Measurements from ENCODE around the gene DR1. TPM values are rescaled to one million over a fixed set of nuclear protein-coding genes. Genes with fewer than 3 reads are reported as not detected.

Gene DR1
- total RNA-seq: 38.7 TPM

DNA sequence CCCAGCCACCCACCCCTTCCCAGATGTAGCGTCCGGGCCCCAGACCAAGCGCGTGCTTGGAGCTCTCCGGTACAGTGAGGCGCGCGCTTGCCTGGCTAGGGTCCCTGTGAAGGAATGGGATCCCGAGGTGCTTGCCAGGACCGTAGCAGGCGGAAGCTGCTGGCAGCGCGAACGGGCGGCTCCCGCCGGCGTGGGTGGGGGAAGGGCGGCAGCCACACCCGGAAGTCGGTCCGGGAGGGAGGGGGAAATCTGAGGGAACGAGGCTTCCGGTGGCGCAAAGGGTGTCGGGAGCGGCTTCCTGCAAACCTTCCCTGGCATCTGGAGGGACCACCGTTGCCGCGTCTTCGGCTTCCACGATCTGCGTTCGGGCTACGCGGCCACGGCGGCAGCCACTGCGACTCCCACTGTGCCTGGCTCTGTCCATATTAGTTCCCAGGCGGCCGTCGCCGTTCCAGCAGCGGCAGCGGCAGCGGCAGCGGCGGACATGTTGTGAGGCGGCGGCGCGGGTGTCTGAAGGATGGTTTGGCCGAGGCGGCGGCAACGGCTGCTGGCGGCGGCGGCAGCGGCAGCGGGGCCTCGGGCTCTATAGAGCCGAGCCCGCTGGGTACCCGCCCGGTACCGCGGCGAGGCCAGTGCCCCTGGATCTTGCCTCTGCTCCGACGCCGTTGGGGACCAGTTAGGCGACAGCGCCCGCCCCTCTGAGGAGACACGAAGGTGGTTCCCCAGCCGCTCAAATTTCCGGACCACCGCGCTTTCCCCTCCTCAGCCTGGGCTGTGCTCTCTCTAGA lies at the start of gene DR1:
DR1 (plus strand) TSS at position 275 of the 788 bp plus-strand sequence. CDS start 739 bp downstream, outside the sequence.
- peak; percentile 96 for DNase-seq (ENCODE audit: low spot score)
- intact Hi-C loops (cut with DNase I): no loop called here
- ATAC-seq: peak; percentile 99

DNA sequence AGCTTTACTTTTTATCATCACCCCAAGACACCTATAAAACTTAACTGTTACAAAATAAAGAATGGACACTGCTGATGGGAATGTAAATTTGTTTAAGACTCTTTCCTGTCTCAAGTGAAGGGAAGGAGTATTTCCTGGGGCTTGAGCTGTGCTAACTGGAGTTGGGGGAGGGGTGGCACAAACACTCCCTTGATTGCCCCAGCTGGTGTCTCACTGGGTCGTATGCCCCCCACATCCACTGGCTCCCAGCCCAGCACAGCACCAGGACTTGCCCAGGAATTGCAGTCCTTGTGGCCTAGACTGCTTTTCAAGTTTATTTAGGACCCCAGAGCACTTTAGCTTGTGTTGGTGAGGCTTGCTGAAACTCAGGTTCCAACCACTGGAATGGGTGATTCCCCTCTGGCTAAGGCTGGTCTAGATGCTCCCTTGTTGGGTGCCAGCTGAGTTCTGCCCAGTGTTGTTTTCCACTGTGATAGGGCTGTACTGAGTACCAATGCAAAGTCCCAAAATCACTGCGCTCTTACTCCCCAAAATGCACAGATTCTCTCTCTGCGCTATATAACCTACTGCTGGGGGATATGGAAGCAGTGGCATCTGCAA lies 49.1 kb upstream of the DR1 start:
- ATAC-seq (no peak), DNase-seq (ENCODE audit: low spot score) (no peak)
- intact Hi-C loops (cut with DNase I): no loop called here

DNA sequence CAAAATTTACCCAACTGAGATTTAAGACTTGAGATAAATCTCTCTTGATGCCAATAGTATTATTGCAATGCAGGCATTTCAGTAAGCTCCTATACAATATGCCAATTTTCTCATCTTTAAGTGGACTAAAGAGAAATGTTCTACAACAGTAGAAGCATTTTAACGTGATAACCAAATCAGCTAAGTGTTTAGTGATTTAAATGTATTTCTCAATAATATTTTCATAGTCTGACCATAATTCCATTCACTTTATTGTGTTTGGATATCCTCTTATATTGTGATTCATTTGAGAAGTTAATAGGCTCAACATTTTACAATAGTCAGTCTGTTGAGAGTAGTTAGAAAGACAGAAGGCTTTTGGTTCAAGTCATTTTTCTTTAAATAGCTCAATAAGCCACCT lies 44.6 kb upstream of the DR1 start:
- ATAC-seq (no peak), DNase-seq (ENCODE audit: low spot score) (no peak)
- intact Hi-C loops (cut with DNase I): no loop called here

DNA sequence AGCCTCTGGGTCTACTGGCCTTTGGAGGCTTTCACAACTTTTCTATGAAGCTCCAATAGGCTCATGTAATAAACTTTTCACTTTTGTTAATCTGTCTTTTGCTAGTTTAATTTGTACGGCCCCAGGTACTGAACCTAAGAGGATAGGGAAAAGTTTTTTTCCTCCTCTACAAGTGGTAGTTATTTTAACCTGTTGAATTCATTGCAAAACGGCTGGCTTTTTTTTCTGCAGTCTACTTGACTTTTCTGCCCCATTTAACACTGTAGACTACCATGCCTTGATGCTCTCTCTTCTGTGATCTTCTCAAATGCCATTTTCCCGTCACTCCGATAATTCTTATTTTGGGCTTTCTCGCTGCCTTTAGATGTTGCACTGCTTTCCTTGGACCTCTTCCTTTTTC lies 43.6 kb upstream of the DR1 start:
- no peak for ATAC-seq
- intact Hi-C loops (cut with DNase I): no loop called here
- DNase-seq (ENCODE audit: low spot score): no peak

DNA sequence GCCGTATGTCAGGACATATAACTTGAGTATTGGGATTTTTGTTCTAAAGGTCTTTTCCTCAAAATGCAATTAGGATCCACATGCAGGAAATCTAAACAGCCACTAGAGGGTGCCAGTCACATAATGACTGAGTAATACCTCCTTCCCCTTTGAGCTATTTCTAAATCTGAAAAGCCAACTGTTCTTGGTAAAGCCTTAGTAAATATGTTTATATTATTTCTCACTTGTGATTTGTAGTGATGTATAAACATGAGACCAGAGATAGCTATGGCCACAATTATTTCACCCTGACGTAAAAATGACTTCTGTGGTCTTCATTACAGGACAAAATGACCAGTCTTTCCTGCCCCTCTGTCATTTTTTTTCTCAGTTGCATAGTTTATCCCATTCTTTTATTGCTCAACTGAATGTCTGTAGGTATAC lies 41.0 kb upstream of the DR1 start:
- intact Hi-C loops (cut with DNase I): no loop called here
- DNase-seq (ENCODE audit: low spot score): peak; percentile 65
- ATAC-seq: peak; percentile 67

DNA sequence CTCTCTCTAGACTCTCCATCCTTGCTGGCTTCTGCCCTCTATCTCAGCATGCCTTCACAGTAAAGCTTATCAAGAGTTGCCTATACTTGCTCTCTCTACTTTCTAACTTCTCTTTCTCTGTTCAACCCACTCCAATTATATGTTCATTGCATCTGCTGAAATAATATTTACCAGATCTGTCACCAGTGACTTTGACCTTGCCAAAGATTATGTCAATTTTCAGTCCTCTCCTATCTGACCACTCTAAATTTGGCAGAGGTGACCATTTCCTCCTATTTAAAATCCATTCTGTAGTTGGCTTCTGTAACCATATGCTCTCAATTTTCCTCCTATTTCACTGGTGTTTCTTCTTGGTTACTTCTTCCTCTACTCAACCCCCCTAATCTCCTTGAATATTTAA lies 38.8 kb upstream of the DR1 start:
- DNase-seq (ENCODE audit: low spot score): no peak
- ATAC-seq: no peak

DNA sequence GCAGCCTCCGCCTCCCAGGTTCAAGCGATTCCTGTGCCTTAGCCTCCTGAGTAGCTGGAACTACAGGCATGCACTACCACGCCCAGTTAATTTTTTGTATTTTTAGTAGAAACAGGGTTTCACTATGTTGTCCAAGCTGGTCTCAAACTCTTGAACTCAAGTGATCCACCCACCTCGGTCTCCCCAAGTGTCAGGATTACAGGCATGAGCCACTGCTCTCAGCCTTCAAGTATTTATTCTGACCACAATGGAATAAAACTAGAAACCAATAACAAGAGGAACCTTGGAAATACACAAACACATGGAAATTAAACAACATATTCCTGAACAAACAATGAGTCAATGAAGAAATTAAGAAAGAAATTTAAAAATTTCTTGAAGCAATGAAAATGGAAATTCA lies 32.7 kb upstream of the DR1 start:
- intact Hi-C loops (cut with DNase I): no loop called here
- ATAC-seq: no peak
- DNase-seq (ENCODE audit: low spot score): no peak

More for the DNA sequence above, 38.8 kb upstream of the DR1 start:
- intact Hi-C loops (cut with DNase I): no loop called here

DNA sequence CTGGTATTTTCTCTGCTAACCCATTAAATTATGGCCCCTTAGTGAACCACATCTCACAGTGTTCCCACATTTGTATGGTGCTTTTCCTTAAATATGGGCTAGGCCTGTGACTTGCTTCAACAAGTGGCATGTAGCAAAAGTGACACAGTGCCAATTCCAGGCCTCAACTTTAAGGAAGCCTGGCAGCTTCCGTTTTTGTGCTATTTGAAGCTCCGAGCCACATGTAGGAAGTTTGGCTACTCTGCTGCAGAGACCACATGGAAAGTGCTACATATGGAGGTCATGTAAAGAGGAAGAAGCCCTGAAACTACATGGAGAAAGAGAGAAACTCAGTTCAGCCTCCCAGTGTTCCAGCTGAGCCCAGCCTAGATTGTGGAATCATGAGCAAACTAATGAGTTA lies 28.5 kb upstream of the DR1 start:
- intact Hi-C loops (cut with DNase I): no loop called here
- ATAC-seq (peak; percentile 73), DNase-seq (ENCODE audit: low spot score) (no peak)

DNA sequence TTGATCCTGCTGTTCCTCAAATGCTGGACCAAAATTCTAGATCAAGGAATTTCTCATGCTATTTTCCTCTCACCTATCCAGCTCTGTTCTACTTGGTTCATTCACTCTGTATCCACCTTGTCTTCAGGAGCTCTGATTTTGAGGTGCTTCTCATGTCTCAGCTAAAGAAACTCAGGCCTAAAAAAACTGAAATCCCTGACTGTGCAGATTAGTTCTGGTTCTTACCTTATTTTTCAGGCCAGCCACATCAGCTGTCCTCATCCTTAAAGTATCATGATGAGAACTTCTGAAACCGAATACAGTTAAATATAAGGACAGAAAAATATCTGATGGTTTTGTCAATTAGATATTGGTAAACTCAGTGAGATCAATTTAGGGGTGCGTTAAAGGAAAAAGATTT lies 27.8 kb upstream of the DR1 start:
- ATAC-seq (no peak), DNase-seq (ENCODE audit: low spot score) (no peak)
- intact Hi-C loops (cut with DNase I): no loop called here

DNA sequence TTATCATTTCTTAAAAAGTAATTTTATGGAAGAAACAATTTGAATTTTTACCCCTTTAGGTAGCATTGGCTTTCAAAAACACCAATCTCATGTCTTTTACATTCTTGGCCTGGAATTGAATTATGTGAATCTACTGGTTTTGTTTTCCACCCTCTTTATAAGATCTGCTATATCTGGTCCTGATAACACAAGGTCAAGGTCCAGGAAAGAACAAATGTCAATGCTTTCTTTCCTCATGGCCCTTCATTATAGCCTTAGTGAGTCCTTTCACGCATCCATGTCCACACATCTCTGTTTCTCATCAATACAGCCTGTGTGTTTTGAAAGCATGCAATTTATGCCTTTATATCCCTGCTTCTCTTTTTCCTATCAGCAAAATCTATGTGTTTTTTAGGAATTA lies 24.0 kb upstream of the DR1 start:
- DNase-seq (ENCODE audit: low spot score): no peak
- intact Hi-C loops (cut with DNase I): no loop called here
- ATAC-seq: no peak

DNA sequence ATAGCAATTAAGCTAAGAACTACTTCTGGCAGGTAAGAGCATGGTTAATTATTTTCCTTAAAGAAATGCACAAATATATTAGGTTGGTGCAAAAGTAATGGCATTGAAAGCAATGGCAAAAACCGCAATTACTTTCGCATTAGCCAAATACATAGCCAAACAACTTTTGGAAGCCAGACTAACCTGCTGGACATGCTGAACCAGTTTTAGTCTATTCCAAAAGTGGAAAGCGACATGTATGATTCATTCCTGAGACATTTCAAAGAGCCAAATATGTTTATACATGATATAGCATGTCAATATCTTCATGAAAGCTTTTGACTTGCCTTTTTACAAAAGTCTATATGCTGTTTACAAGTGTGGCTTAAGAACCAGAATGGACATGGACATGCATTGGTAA lies 23.4 kb upstream of the DR1 start:
- DNase-seq (ENCODE audit: low spot score) (no peak), ATAC-seq (no peak)
- intact Hi-C loops (cut with DNase I): no loop called here

DNA sequence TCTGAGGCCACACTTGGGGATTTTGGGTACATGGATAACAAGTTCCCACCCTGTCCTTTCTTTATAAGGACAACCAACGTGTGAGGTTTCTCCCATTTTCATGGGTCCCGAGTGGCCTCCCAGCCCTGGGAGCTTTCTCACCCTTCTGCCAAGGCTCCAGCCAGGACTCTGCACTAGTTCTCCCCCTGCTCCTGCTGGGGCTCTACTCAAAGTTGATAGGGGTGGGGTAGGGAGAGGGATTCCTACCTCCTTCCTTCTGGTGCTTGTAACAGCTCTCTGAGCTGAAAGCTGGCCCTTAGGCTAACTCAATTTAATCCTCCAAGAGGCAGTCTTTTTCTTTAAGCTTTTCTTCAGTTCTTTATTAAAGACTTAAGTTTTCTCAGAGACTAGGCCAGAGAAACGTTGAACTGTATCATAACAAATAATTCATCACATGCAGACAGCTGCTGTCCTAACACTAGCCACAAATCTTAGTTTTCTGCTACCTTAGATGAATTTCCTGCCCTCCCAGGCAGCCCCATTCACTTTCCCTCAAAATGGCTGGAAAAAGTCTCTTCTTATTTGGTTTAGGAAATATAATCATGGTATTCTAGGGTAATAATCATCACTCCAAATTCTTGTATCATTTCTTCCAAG lies 22.4 kb upstream of the DR1 start:
- ATAC-seq (no peak), DNase-seq (ENCODE audit: low spot score) (no peak)
- intact Hi-C loops (cut with DNase I): no loop called here

DNA sequence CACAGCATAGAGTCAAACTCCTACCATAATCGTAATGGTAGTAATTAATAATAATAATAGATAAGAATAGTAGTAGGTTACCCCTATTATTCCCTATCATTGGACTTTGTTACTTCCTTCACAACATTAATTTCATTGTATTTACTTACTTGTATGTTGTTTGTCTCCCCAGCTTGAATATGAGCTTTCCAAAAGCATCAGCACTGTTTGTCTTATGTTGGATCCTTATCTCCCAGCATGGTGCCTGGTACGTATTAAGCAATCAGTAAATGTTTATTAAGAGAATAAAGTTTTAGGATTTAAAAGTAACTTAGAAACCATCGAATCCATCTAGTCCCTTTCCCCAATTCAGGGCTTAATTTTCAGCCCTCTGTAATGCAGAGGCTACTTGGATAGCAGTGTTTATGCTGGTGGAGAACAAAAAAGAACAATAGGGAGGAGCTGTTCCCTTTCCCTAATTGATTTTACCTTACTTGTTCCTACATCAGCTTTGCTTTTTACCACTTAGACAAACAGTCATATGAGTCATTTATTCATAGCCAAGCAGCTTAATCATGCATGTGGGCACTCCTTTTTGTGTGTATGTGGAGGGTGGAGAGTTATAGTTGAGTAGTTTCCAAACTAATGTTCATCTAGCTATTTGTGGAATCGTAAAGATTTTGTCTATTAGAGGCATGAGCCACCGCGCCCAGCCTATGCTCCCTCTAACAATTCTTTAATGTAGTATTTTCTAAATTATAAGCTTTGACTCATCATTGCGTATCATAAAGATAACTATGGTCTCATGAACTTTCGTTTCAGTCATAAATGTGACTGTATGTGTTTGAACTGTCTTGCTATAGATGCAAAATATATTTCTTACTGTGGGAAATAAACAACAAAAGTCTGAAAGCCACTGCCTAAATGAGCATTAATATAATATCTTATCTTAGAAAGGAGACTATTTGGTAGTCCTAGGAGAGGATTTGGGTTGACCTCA lies 20.9 kb upstream of the DR1 start:
- no peak for DNase-seq (ENCODE audit: low spot score)
- ATAC-seq: no peak
- intact Hi-C loops (cut with DNase I): no loop called here

DNA sequence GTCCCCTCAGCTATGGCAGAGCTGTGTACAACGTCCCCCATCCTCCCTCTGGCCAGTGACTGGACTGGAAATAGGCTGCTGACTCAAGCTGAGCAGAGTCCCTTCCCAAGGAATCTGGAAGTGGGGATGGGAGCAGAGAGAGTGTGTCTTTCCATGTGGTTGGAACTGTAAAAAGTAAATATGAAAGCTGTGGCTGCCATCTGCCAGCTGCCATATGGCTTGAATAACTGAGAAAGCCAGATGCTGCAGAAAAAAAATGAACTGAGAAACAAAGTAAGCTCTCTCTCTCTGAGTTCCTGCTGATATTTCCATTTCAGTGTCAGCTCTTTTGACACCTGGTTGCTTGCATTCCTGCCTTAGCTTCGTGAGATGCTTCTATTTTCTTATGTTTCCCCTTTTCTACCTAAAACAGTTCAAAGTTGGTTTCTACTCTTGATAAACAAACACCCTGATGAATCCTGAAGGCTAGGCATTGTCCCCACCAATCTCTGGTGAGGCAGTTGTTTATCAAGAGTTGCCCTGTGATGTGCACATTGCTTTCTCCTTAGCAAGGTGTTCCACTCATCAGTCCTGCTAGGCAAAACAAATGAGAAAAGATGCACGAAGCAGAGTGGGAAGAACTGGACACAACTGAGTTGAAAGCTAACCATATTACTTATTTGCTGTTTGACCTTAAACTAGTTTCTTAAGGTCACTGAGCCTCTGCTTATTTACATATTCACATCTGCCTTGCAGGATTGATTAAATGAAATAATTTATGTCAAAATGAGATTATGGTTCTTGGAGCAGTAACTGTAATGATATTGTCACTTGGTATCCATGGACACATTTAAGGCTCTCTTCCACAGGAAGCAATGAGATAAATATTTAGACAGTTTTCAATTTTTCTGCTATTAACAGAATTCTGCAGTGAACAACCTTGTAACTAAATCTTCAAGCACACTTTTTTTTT lies 16.6 kb upstream of the DR1 start:
- ATAC-seq (no peak), DNase-seq (ENCODE audit: low spot score) (no peak)
- intact Hi-C loops (cut with DNase I): no loop called here

DNA sequence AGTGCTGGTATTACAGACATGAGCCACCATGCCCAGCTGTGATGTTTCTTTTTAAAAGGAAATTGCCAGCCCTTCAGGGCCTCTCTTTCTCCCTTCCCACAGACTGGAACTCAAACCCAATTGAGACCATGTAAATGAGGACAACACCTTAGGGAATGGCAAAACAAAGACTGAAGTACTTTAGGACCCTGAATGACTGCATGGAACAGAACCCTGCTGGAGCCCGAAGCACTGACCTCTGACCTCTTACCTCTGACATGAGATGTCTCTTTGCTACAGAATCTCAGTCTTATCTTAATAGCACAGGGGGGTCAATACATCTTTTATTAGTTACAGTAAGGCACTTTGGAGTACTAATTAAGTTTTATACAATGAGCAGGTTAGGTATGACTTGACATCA lies 15.5 kb upstream of the DR1 start:
- intact Hi-C loops (cut with DNase I): no loop called here
- ATAC-seq: no peak

DNA sequence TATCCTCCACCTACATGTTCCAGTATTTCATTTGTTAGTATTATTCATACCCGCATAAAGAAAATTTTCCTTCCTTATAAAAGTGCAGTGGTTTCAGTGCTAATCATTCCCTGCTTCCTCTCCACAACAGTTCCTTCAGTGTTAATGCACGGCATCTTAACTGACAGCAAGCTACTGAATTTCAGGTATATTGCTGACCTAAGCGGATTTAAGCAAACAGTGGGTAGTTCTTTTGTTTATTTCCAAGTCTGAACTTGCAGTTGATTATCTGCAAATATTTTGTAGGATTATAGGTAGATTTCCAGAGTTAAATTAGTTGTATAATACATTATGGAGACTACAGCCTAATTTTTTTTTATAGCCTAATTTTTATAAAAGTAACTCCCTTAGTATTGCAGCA lies 15.1 kb upstream of the DR1 start:
- DNase-seq (ENCODE audit: low spot score): no peak
- intact Hi-C loops (cut with DNase I): no loop called here
- no peak for ATAC-seq

More for the DNA sequence above, 15.5 kb upstream of the DR1 start:
- DNase-seq (ENCODE audit: low spot score): no peak

DNA sequence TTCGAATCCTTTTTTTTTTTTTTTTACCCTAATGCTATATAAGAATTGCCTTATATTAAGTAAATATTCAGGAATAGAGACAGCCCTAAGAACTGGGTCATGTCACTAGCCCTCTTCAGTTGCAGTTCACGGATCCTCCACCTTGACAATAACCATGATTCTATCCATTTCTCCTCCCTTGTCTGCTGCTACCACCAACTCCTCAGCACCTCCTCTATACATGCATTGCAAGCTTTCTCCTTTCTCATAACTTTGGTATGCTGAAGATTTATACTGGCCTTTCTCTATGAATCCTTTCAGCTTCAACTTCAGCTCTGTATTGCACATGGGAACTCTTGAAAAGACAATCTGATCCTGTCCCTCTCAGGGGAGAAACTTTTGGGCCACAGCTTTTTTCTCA lies 14.3 kb upstream of the DR1 start:
- intact Hi-C loops (cut with DNase I): no loop called here
- DNase-seq (ENCODE audit: low spot score) (no peak), ATAC-seq (no peak)

DNA sequence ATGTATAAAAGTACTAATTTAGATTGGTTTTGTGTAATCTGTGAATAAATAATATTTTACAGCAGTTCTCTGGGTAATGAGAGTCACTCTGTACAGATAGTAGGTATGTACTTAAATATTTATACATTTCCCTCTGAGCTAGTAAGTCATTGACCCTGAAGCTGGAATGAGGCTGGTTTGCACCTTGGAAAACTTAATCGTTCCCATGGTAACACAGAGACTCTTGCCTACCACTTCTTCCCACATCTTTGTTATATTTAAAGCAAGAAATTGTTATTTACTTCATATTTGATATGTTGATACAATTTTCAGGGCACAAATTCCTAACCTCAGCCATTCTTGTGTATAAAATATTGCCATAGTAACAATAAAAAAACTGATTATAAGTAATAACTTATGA lies 13.3 kb upstream of the DR1 start:
- no peak for ATAC-seq
- intact Hi-C loops (cut with DNase I): no loop called here
- DNase-seq (ENCODE audit: low spot score): no peak

Measured in sciatic nerve (tissue), 2 donors.